HepG2 (cell line): ENCODE results near the gene SNRPD2. TPM values are rescaled to one million over a fixed set of nuclear protein-coding genes. Genes with fewer than 3 reads are reported as not detected.

Experiments used
- ATAC-seq: fragments of 200-7000 bp; cut with Tn5 transposase; 3 replicates; pipeline ENCODE4 v1.9.1; 2020; ENCODE audit warnings: mild to moderate bottlenecking, moderate library complexity
- BruUV-seq: library from RNA; stranded (reverse); fragments of 400-500 nt; replicated peaks from 2 replicates; lab custom pipeline; 2021; lab: Mats Ljungman, UMichigan
- CTCF ChIA-PET: fragments of 300-600 bp; formaldehyde crosslinking; extraction: SDS; loops from one replicate; lab custom pipeline; 2021; ENCODE audit warnings: low total read pairs, inconsistent platforms, low intra/inter-chr PET ratio; lab: Yijun Ruan, JAX
- POLR2A ChIA-PET: fragments of 350-600 bp; sonication (Branson Sonifier 250); formaldehyde crosslinking; loops from one replicate; lab custom pipeline; 2020; ENCODE audit warnings: antibody characterized with exemption, inconsistent platforms; lab: Yijun Ruan, JAX
- DNase-seq: peaks from one replicate; pipeline ENCODE4 v3.0.0-alpha.2; 2015; ENCODE audit warnings: low spot score
- FAIRE-seq: peaks from 3 replicates; lab custom pipeline; 2011; peaks lifted over from hg19 to GRCh38; lab: Jason Lieb, UNC
- H2AFZ ChIP-seq: one replicate; pipeline ENCODE4 v1.6.1; 2011; ENCODE audit warnings: low read length, inconsistent platforms
- H3K27ac ChIP-seq: fragments of 300-600 bp; 3 replicates; pipeline ENCODE4 v1.8.0; 2011; ENCODE audit warnings: mixed run types, mild to moderate bottlenecking, mixed read lengths, low read length, inconsistent platforms; ENCODE audit not compliant: insufficient read depth; ENCODE audit errors: extremely low read length
- H3K27me3 ChIP-seq, 2 experiments: fragments of 200-600 bp in 1 of 2; 2 replicates in 1 of 2; 3 replicates in 1 of 2; pipeline versions ENCODE4 v1.6.0 to v1.8.0; 2011; ENCODE audit warnings: low read length in 2 of 2, mild to moderate bottlenecking in 2 of 2, moderate library complexity in 2 of 2, inconsistent platforms in 1 of 2; ENCODE audit not compliant: insufficient read depth in 2 of 2, control insufficient read depth in 1 of 2
- H3K36me3 ChIP-seq, 2 experiments: fragments of 200-600 bp in 1 of 2; replicated peaks in 1 of 2; 2 replicates in 1 of 2; 3 replicates in 1 of 2; pipeline versions ENCODE4 v1.5.1 to v1.8.0; 2011; ENCODE audit warnings: low read length in 2 of 2, inconsistent platforms in 1 of 2; ENCODE audit not compliant: insufficient read depth in 2 of 2, control insufficient read depth in 1 of 2
- H3K4me1 ChIP-seq: 2 replicates; pipeline ENCODE4 v1.5.1; 2012; ENCODE audit warnings: low read length, inconsistent platforms; ENCODE audit not compliant: insufficient read depth
- H3K4me2 ChIP-seq: 2 replicates; pipeline ENCODE4 v1.6.0; 2011; ENCODE audit warnings: low read depth, low read length, inconsistent platforms
- H3K4me3 ChIP-seq, 3 experiments: fragments of 200-600 bp in 1 of 3; sonication (generic), shearing (Covaris generic) in 1 of 3; replicated peaks in 1 of 3; 2 replicates each; pipeline ENCODE4 v1.5.1; 2011 to 2016; ENCODE audit warnings: low read length in 3 of 3, inconsistent platforms in 2 of 3, low read depth in 2 of 3, mild to moderate bottlenecking in 2 of 3, control low read depth in 1 of 3, mixed read lengths in 1 of 3; ENCODE audit not compliant: insufficient read depth in 1 of 3
- H3K79me2 ChIP-seq: one replicate; pipeline ENCODE4 v1.6.1; 2011; ENCODE audit warnings: low read length, inconsistent platforms; ENCODE audit not compliant: insufficient read depth
- H3K9ac ChIP-seq: 2 replicates; pipeline ENCODE4 v1.6.0; 2011; ENCODE audit warnings: mild to moderate bottlenecking, low read depth, low read length, inconsistent platforms; ENCODE audit not compliant: insufficient read depth
- H3K9me3 ChIP-seq: 2 replicates; pipeline ENCODE4 v1.5.1; 2012; ENCODE audit warnings: mild to moderate bottlenecking, low read length
- H4K20me1 ChIP-seq: 2 replicates; pipeline ENCODE4 v1.6.0; 2011; ENCODE audit warnings: inconsistent platforms, mild to moderate bottlenecking, low read length, moderate library complexity; ENCODE audit not compliant: insufficient read depth
- AHR ChIP-seq: IDR thresholded peaks from 2 replicates; pipeline ENCODE4 v1.6.1; 2018; ENCODE audit warnings: missing genetic modification reagents, missing compliant biosample characterization
- DPF2 ChIP-seq: sonication (generic); formaldehyde crosslinking; IDR thresholded peaks from 2 replicates; pipeline ENCODE4 v1.4.0; 2020; ENCODE audit warnings: mild to moderate bottlenecking, low read depth, missing genetic modification reagents, borderline replicate concordance
- FLYWCH1 ChIP-seq: sonication (generic); formaldehyde crosslinking; IDR thresholded peaks from 2 replicates; pipeline ENCODE4 v1.8.1; 2023; ENCODE audit warnings: mild to moderate bottlenecking, missing genetic modification reagents
- FUBP1 ChIP-seq: sonication (generic); formaldehyde crosslinking; IDR thresholded peaks from 2 replicates; pipeline ENCODE4 v1.5.1; 2020; ENCODE audit warnings: missing genetic modification reagents, mild to moderate bottlenecking, borderline replicate concordance
- MXD4 ChIP-seq: IDR thresholded peaks from 2 replicates; pipeline ENCODE4 v1.6.1; 2016; ENCODE audit warnings: mild to moderate bottlenecking, missing biosample characterization, missing genetic modification reagents
- NCOR1 ChIP-seq: fragments of 200-600 bp; sonication (generic); IDR thresholded peaks from 2 replicates; pipeline ENCODE4 v1.7.0; 2017; ENCODE audit warnings: antibody characterized with exemption, low read length, borderline replicate concordance
- THAP9 ChIP-seq: sonication (generic); formaldehyde crosslinking; IDR thresholded peaks from 2 replicates; pipeline ENCODE4; 2020; ENCODE audit warnings: missing genetic modification reagents, mild to moderate bottlenecking, borderline replicate concordance
- ZMAT3 ChIP-seq: sonication (generic); formaldehyde crosslinking; conservative IDR thresholded peaks from 2 replicates; pipeline ENCODE4 v1.7.0; 2021; ENCODE audit warnings: missing genetic modification reagents
- ZNF567 ChIP-seq: sonication (generic); formaldehyde crosslinking; IDR thresholded peaks from 2 replicates; pipeline ENCODE4 v1.8.1; 2023; ENCODE audit warnings: mild to moderate bottlenecking, missing genetic modification reagents, borderline replicate concordance
- ZNF629 ChIP-seq: sonication (generic); formaldehyde crosslinking; conservative IDR thresholded peaks from 2 replicates; pipeline ENCODE4 v1.5.0; 2020; ENCODE audit warnings: missing genetic modification reagents
- ZNF670 ChIP-seq: sonication (generic); formaldehyde crosslinking; IDR thresholded peaks from 2 replicates; pipeline ENCODE4 v1.8.0; 2022; ENCODE audit warnings: mild to moderate bottlenecking, missing genetic modification reagents, borderline replicate concordance
- ZNF788 ChIP-seq: sonication (generic); formaldehyde crosslinking; IDR thresholded peaks from 2 replicates; pipeline ENCODE4 v1.5.0; 2020; ENCODE audit warnings: mild to moderate bottlenecking, missing genetic modification reagents, borderline replicate concordance
- WGBS: methylation state at CpG from one replicate; pipeline ENCODE4 v1.1.6; 2017; ENCODE audit warnings: low lambda C conversion rate; 5-methylcytosine and 5-hydroxymethylcytosine counted together
- in situ Hi-C: cut with HindIII; loops from 2 replicates; pipeline ENCODE4 v1.10.0; 2017; ENCODE audit warnings: low pct_unique_long_range_greater_than_20kb; ENCODE audit not compliant: extremely low pct_ligation_motif_present
- intact Hi-C: fragments of 100-400 bp; cut with micrococcal nuclease; formaldehyde crosslinking; loops from one replicate; pipeline ENCODE4 v1.10.0; 2022; ENCODE audit not compliant: unreplicated experiment
- polyA plus RNA-seq, 8 experiments: library from polyadenylated mRNA; depleted of rRNA in 3 of 8; stranded (reverse) in 7 of 8; unstranded in 1 of 8; fragments of >200 nt; fragmentation: Illumina TruSeq in 4 of 8; extraction: Trizol in 4 of 8; gene quantifications; 2 replicates each; pipeline versions ENCODE4 v1.2.1 to v1.2.3, GENCODE V29; 2011 to 2016; ENCODE audit warnings: low read depth in 4 of 8, missing spikeins in 1 of 8, mixed read lengths in 1 of 8; ENCODE audit not compliant: insufficient read depth in 1 of 8
- total RNA-seq, 5 experiments: library from RNA; depleted of rRNA; stranded (reverse); fragments of >200 nt; fragmentation: Illumina TruSeq; extraction: Trizol; gene quantifications; 2 replicates each; pipeline ENCODE4 v1.2.3, GENCODE V29; 2016; ENCODE audit warnings: low read depth in 1 of 5

SNRPD2 gene
- total and polyA plus RNA-seq, 2 of the 13 experiments (the other 11 are each of a cell fraction or from before 2014, with no cell fraction given) = 299 to 485 TPM

GRCh38 chr19:45657520-45658167, 34.1 kb downstream of the SNRPD2 start (continued):
- TF ChIP-seq ZNF567 = no peak

- in situ Hi-C loops (no loop called here), intact Hi-C loops (no loop called here)
- no peak for ATAC-seq
- no peaks in the 10 kb centered on the region for H3K36me3 ChIP-seq
- no peaks in the 10 kb centered on the region for H3K79me2 ChIP-seq
- H3K4me1 ChIP-seq = peaks cover 36% of the 10 kb centered on the region
- no peak for FAIRE-seq
- H4K20me1 ChIP-seq = no peaks in the 10 kb centered on the region
- DNase-seq = no peak
- H3K9ac ChIP-seq = no peak overlapping the region
- 0% methylated on average over 1 of the region's 3 CpGs for WGBS
- no peak overlapping the region for H3K4me3 ChIP-seq
- TF ChIP-seq MXD4 (CRISPR knock-in tag) (no peak), ZNF629 (peak; percentile 45)
- no peaks in the 10 kb centered on the region for H3K9me3 ChIP-seq
- CTCF ChIA-PET = no interaction called here
- POLR2A ChIA-PET = no interaction called here
- no peak overlapping the region for H3K27ac ChIP-seq
- H3K4me2 ChIP-seq = no peak overlapping the region
- H3K27me3 ChIP-seq = peaks cover 0 to 3% of the 10 kb centered on the region in 2 experiments; a peak in 1 of 5 replicates
- no peak overlapping the region for H2AFZ ChIP-seq
- no TSS peak for BruUV-seq
Observed at GRCh38 chr19:45655073-45655472, 36.7 kb downstream of the SNRPD2 start.

GRCh38 chr19:45653634-45654033, 38.1 kb downstream of the SNRPD2 start:
- Histone ChIP-seq H3K4me2 (no peak overlapping the region), H3K4me3 (no peak overlapping the region), H3K4me1 (peaks cover 26% of the 10 kb centered on the region), H3K27ac (no peak overlapping the region), H3K9me3 (no peaks in the 10 kb centered on the region), H3K9ac (no peak overlapping the region), H3K79me2 (no peaks in the 10 kb centered on the region), H3K27me3 (0 out of 5 replicates have a peak, but pooled peaks cover 0 to 3% of the 10 kb centered on the region in 2 experiments), H3K36me3 (no peaks in the 10 kb centered on the region), H4K20me1 (no peaks in the 10 kb centered on the region), H2AFZ (no peak overlapping the region)
- WGBS = 22% methylated on average over 5 of the region's 5 CpGs
- no TSS peak for BruUV-seq
- in situ Hi-C loops = no loop called here
- intact Hi-C loops = no loop called here
- ATAC-seq (no peak), DNase-seq (no peak), FAIRE-seq (no peak)
- POLR2A ChIA-PET = no interaction called here
- CTCF ChIA-PET = no interaction called here
- no peak for TF ChIP-seq FLYWCH1 (CRISPR knock-in tag)
- TF ChIP-seq ZNF670 = no peak
- TF ChIP-seq NCOR1 = no peak
- no peak for TF ChIP-seq THAP9 (CRISPR knock-in tag)
- no peak for TF ChIP-seq ZMAT3 (CRISPR knock-in tag)
- no peak for TF ChIP-seq ZNF788 (CRISPR knock-in tag)
- no peak for TF ChIP-seq FUBP1 (CRISPR knock-in tag)
- no peak for TF ChIP-seq AHR
- no peak for TF ChIP-seq DPF2 (CRISPR knock-in tag)
